Caco-2 (cell line): ENCODE results near the gene SLC25A34. TPM values are rescaled to one million over a fixed set of nuclear protein-coding genes. Genes with fewer than 3 reads are reported as not detected.

Experiments used
- BruUV-seq: library from RNA; stranded (reverse); fragments of 400-500 nt; replicated peaks from 2 replicates; lab custom pipeline; 2021; lab: Mats Ljungman, UMichigan
- CTCF ChIA-PET: fragments of 300-600 bp; sonication (Branson Sonifier 250); formaldehyde crosslinking; loops from one replicate; lab custom pipeline; 2022; ENCODE audit warnings: antibody characterized with exemption; lab: Charles Lee
- POLR2A ChIA-PET: fragments of 300-600 bp; sonication (Branson Sonifier 250); formaldehyde crosslinking; loops from one replicate; lab custom pipeline; 2022; ENCODE audit warnings: antibody characterized with exemption; lab: Charles Lee
- DNase-seq, 2 experiments: peaks; one replicate each; pipeline versions ENCODE4 v3.0.0 to v3.0.0-alpha.2; 2020 to 2022
- H3K27me3 ChIP-seq: replicated peaks from 2 replicates; pipeline ENCODE4 v1.6.0; 2011; ENCODE audit warnings: low read length; ENCODE audit not compliant: control insufficient read depth, insufficient read depth
- H3K36me3 ChIP-seq: 2 replicates; pipeline ENCODE4 v1.5.1; 2011; ENCODE audit warnings: low read length; ENCODE audit not compliant: control insufficient read depth, insufficient read depth
- H3K4me1 ChIP-seq: fragments of 250-450 bp; sonication (Bioruptor Pico); 2 replicates; pipeline ENCODE4 v1.5.1; 2020; ENCODE audit warnings: mild to moderate bottlenecking
- H3K4me3 ChIP-seq: 2 replicates; pipeline ENCODE4 v1.5.1; 2011; ENCODE audit warnings: low read depth, mild to moderate bottlenecking, control low read depth, low read length
- H3K9me3 ChIP-seq: fragments of 250-450 bp; sonication (Bioruptor Pico); 2 replicates; pipeline ENCODE4 v1.5.1; 2020; ENCODE audit warnings: mild to moderate bottlenecking, moderate library complexity
- H3K27ac Mint-ChIP-seq: one replicate; pipeline ENCODE4 v1.8.0; 2022; ENCODE audit warnings: mixed read lengths; ENCODE audit not compliant: unreplicated experiment
- H3K27me3 Mint-ChIP-seq: one replicate; pipeline ENCODE4 v1.8.0; 2022; ENCODE audit warnings: mixed read lengths; ENCODE audit not compliant: insufficient read depth, unreplicated experiment
- H3K36me3 Mint-ChIP-seq: one replicate; pipeline ENCODE4 v1.8.0; 2022; ENCODE audit warnings: mild to moderate bottlenecking, mixed read lengths; ENCODE audit not compliant: insufficient read depth, unreplicated experiment
- H3K4me1 Mint-ChIP-seq: one replicate; pipeline ENCODE4 v1.8.0; 2022; ENCODE audit warnings: low read depth, mixed read lengths; ENCODE audit not compliant: unreplicated experiment
- H3K4me3 Mint-ChIP-seq: one replicate; pipeline ENCODE4 v1.8.0; 2022; ENCODE audit warnings: mild to moderate bottlenecking, moderate library complexity, mixed read lengths; ENCODE audit not compliant: unreplicated experiment
- H3K9me3 Mint-ChIP-seq: one replicate; pipeline ENCODE4 v1.8.0; 2022; ENCODE audit warnings: mixed read lengths; ENCODE audit not compliant: unreplicated experiment
- CTCF ChIP-seq, 2 experiments: fragments of 200-600 bp in 1 of 2; IDR thresholded peaks; 1 replicate in 1 of 2; 2 replicates in 1 of 2; pipeline versions ENCODE4 v1.5.1 to v1.8.0; 2011 to 2022; ENCODE audit warnings: antibody characterized with exemption in 1 of 2, control low read depth in 1 of 2, inconsistent platforms in 1 of 2, low read depth in 1 of 2, low read length in 1 of 2, mild to moderate bottlenecking in 1 of 2, moderate library complexity in 1 of 2; ENCODE audit not compliant: insufficient read depth in 1 of 2, severe bottlenecking in 1 of 2, unreplicated experiment in 1 of 2
- intact Hi-C: fragments of 100-400 bp; cut with micrococcal nuclease; formaldehyde crosslinking; loops from one replicate; pipeline ENCODE4 v1.10.0; 2022; ENCODE audit not compliant: unreplicated experiment
- total RNA-seq: library from RNA; stranded (reverse); gene quantifications from 2 replicates; pipeline ENCODE4 v1.2.3, GENCODE V29; 2022

SLC25A34 gene
- total RNA-seq, 1 experiment from 2014 or later: 1.1 TPM

GRCh38 chr1:15691434-15692032, 44.5 kb upstream of the SLC25A34 start:
- Histone ChIP-seq H3K4me3 (no peak overlapping the region), H3K4me1 (no peaks in the 10 kb centered on the region; the same call in 1 of the 2 replicates), H3K9me3 (no peaks in the 10 kb centered on the region), H3K36me3 (no peaks in the 10 kb centered on the region), H3K27me3 (no peaks in the 10 kb centered on the region)
- Mint-ChIP-seq H3K9me3 (no peaks in the 10 kb centered on the region), H3K27ac (no peak overlapping the region), H3K27me3 (no peaks in the 10 kb centered on the region), H3K4me3 (no peak overlapping the region), H3K4me1 (no peaks in the 10 kb centered on the region), H3K36me3 (no peaks in the 10 kb centered on the region)
- TF ChIP-seq CTCF (IDR thresholded peaks at IDR 0.05; ENCODE audit: insufficient read depth in 1 of 2, low read depth in 1 of 2, low read length in 1 of 2, severe bottlenecking in 1 of 2, unreplicated experiment in 1 of 2): no peak
- no peak for DNase-seq
- intact Hi-C loops: no loop called here
- no TSS peak for BruUV-seq
- CTCF ChIA-PET: no interaction called here
- POLR2A ChIA-PET: no interaction called here

- intact Hi-C loops: no loop called here
- DNase-seq: no peak
- Histone ChIP-seq H3K4me3 (no peak overlapping the region), H3K4me1 (no peaks in the 10 kb centered on the region; the same call in 1 of the 2 replicates), H3K36me3 (no peaks in the 10 kb centered on the region), H3K27me3 (no peaks in the 10 kb centered on the region), H3K9me3 (no peaks in the 10 kb centered on the region)
- Mint-ChIP-seq H3K9me3 (no peaks in the 10 kb centered on the region), H3K27ac (no peak overlapping the region), H3K36me3 (no peaks in the 10 kb centered on the region), H3K4me3 (no peak overlapping the region), H3K4me1 (no peaks in the 10 kb centered on the region), H3K27me3 (no peaks in the 10 kb centered on the region)
- no peak for TF ChIP-seq CTCF (IDR thresholded peaks at IDR 0.05; ENCODE audit: insufficient read depth in 1 of 2, low read depth in 1 of 2, low read length in 1 of 2, severe bottlenecking in 1 of 2, unreplicated experiment in 1 of 2)
- ChIA-PET POLR2A (no interaction called here), CTCF (no interaction called here)
- no TSS peak for BruUV-seq
Measured at GRCh38 chr1:15692121-15692682, 43.9 kb upstream of the SLC25A34 start.

- Mint-ChIP-seq H3K27me3 (no peaks in the 10 kb centered on the region), H3K4me1 (no peaks in the 10 kb centered on the region), H3K4me3 (no peak overlapping the region), H3K9me3 (no peaks in the 10 kb centered on the region), H3K36me3 (no peaks in the 10 kb centered on the region), H3K27ac (no peak overlapping the region)
- no peak overlapping the region for H3K4me3 ChIP-seq
- H3K9me3 ChIP-seq: no peaks in the 10 kb centered on the region
- H3K27me3 ChIP-seq: no peaks in the 10 kb centered on the region
- no peaks in the 10 kb centered on the region for H3K4me1 ChIP-seq
- ChIA-PET CTCF (no interaction called here), POLR2A (no interaction called here)
- H3K36me3 ChIP-seq: no peaks in the 10 kb centered on the region
- BruUV-seq: no TSS peak
- DNase-seq: no peak
- intact Hi-C loops: no loop called here
- no peak for TF ChIP-seq CTCF (IDR thresholded peaks at IDR 0.05; ENCODE audit: insufficient read depth in 1 of 2, low read depth in 1 of 2, low read length in 1 of 2, severe bottlenecking in 1 of 2, unreplicated experiment in 1 of 2)
Measured at GRCh38 chr1:15693371-15693770, 42.7 kb upstream of the SLC25A34 start.
